ENCODE data around the gene WASL. TPM values are rescaled to one million over a fixed set of nuclear protein-coding genes. Genes with fewer than 3 reads are reported as not detected.
A peak's percentile ranks its signal among the peaks of the same experiment; 100 is the strongest.

Gene WASL
- total RNA-seq, 1 experiment from 2014 or later: 8.5 TPM

GRCh38 chr7:123729218-123729578 lies 19.6 kb downstream of the WASL start:
- no peak for DNase-seq
- ATAC-seq: no peak
- Histone ChIP-seq H2AFZ (ENCODE audit: low read length) (no peak overlapping the region), H3F3A (ENCODE audit: low read length, unreplicated experiment) (no peaks in the 10 kb centered on the region), H3K9me3 (ENCODE audit: low read length) (no peaks in the 10 kb centered on the region), H3K36me3 (ENCODE audit: low read depth, low read length) (peaks cover 3% of the 10 kb centered on the region; the same call in 1 of the 2 replicates), H3K4me2 (ENCODE audit: low read length) (no peak overlapping the region), H3K27ac (ENCODE audit: low read length) (no peak overlapping the region), H4K20me1 (ENCODE audit: low read length) (peaks cover 18% of the 10 kb centered on the region; the same call in 1 of the 2 replicates), H3K4me3 (ENCODE audit: low read length) (no peak overlapping the region), H3K9me2 (replicated peaks; ENCODE audit: low read length) (no peaks in the 10 kb centered on the region), H3K27me3 (ENCODE audit: low read length) (no peaks in the 10 kb centered on the region), H3K4me1 (ENCODE audit: insufficient read depth, low read length) (peaks cover 23% of the 10 kb centered on the region), H3K79me2 (ENCODE audit: low read length) (peaks cover 92% of the 10 kb centered on the region), H3K9ac (ENCODE audit: low read length) (no peak overlapping the region)
- ChIA-PET POLR2A (ENCODE audit: unreplicated experiment) (interaction anchor here (0.7 kb wide), 1 partner anchor 40 kb away, joined by 4 read pairs; no protein-coding TSS in a partner anchor), CTCF (no interaction called here)
- intact Hi-C loops (cut with micrococcal nuclease): no loop called here
- no peak for TF ChIP-seq EZH2 (IDR thresholded peaks at IDR 0.05; ENCODE audit: low read length, unreplicated experiment)
- no peak for TF ChIP-seq CTCF (conservative IDR thresholded peaks at IDR 0.05; ENCODE audit: low read depth, low read length)
- TF ChIP-seq EZH2phosphoT487 (IDR thresholded peaks at IDR 0.05; ENCODE audit: borderline replicate concordance, low read length): no peak
- BruUV-seq (replicated peaks): no TSS peak

- peak; percentile 84 for ATAC-seq
- Histone ChIP-seq H2AFZ (ENCODE audit: low read length) (no peak overlapping the region), H3K4me3 (ENCODE audit: low read length) (peak overlapping the region; percentile 13; the same call in 1 of the 2 replicates), H3K9me3 (ENCODE audit: low read length) (no peaks in the 10 kb centered on the region), H3K36me3 (ENCODE audit: low read depth, low read length) (no peaks in the 10 kb centered on the region), H3K27ac (ENCODE audit: low read length) (peak overlapping the region; percentile 13), H3K4me1 (ENCODE audit: insufficient read depth, low read length) (peaks cover 23% of the 10 kb centered on the region), H3K4me2 (ENCODE audit: low read length) (peak overlapping the region; percentile 15), H4K20me1 (ENCODE audit: low read length) (peaks cover 12% of the 10 kb centered on the region; the same call in 1 of the 2 replicates), H3K27me3 (ENCODE audit: low read length) (no peaks in the 10 kb centered on the region), H3K9me2 (replicated peaks; ENCODE audit: low read length) (no peaks in the 10 kb centered on the region), H3F3A (ENCODE audit: low read length, unreplicated experiment) (no peaks in the 10 kb centered on the region), H3K79me2 (ENCODE audit: low read length) (peaks cover 92% of the 10 kb centered on the region), H3K9ac (ENCODE audit: low read length) (no peak overlapping the region)
- ChIA-PET POLR2A (ENCODE audit: unreplicated experiment) (interaction anchor here (0.5 to 0.9 kb wide), 3 partner anchors 13 to 22 kb away, joined by 5 to 26 read pairs (median 6); partner anchors contain the start of gene WASL), CTCF (interaction anchor here (0.6 to 0.8 kb wide), 2 partner anchors 71 to 147 kb away, joined by 3 to 13 read pairs; no protein-coding TSS in a partner anchor)
- no TSS peak for BruUV-seq (replicated peaks)
- peak; percentile 74 for DNase-seq
- intact Hi-C loops (cut with micrococcal nuclease): loop anchor here (1.0 to 2.0 kb wide), 2 partner anchors 20 to 58 kb away; no protein-coding TSS in a partner anchor
- TF ChIP-seq CTCF (conservative IDR thresholded peaks at IDR 0.05; ENCODE audit: low read depth, low read length): no peak
- TF ChIP-seq EZH2phosphoT487 (IDR thresholded peaks at IDR 0.05; ENCODE audit: borderline replicate concordance, low read length): no peak
- TF ChIP-seq EZH2 (IDR thresholded peaks at IDR 0.05; ENCODE audit: low read length, unreplicated experiment): no peak
These were observed 21.5 kb downstream of the WASL start for GRCh38 chr7:123727071-123727837.
